Left cardiac atrium (tissue), 4 donors: ENCODE results near the gene DTX3. TPM values are rescaled to one million over a fixed set of nuclear protein-coding genes. Genes with fewer than 3 reads are reported as not detected.
"Not testable (repeated sequence)": the region's sequence is repeated elsewhere in the genome, so short reads cannot be mapped to it uniquely, and the experiment has no call there.

Experiments
- ATAC-seq, 2 donors: fragments of 200-7000 bp; cut with Tn5 transposase; one replicate each; pipeline ENCODE4 v1.9.1; 2020; ENCODE audit warnings: mild to moderate bottlenecking in 2 of 2, moderate library complexity in 2 of 2
- DNase-seq: peaks from one replicate; pipeline ENCODE4 v3.0.0-alpha.2; 2020
- intact Hi-C, 2 donors: fragments of 100-400 bp; cut with DNase I; formaldehyde crosslinking; loops; one replicate each; pipeline versions ENCODE4 v1.14.1 to v1.15.1; 2022 to 2023
- total RNA-seq, 2 donors: library from RNA; stranded (reverse); fragmentation: NEBNext Ultra II Directional; extraction: Animal tissue kit (Norgen Biotek cat#: 25700); gene quantifications; one replicate each; pipeline ENCODE4 v1.2.1, GENCODE V29; 2021
- donor health status: DM: no; HTN: yes; CAD: no.
- donor health status: DM: no; HTN: yes; CAD: no; lungs with severe emphysema.
- donor health status: DM: yes; HTN: yes; CAD: no.
- donor health status: Dilated cardiomyopathy.

The DTX3 gene
- total RNA-seq, 2 donors from 2014 or later = 24.5 to 25.3 TPM

- intact Hi-C loops = loop anchor here (2.0 kb wide), 2 partner anchors 39 to 41 kb away; no protein-coding TSS in a partner anchor
- ATAC-seq (no peak), DNase-seq (no peak)
These were observed 22.8 kb upstream of the DTX3 start for GRCh38 chr12:57581802-57582201.

DNA sequence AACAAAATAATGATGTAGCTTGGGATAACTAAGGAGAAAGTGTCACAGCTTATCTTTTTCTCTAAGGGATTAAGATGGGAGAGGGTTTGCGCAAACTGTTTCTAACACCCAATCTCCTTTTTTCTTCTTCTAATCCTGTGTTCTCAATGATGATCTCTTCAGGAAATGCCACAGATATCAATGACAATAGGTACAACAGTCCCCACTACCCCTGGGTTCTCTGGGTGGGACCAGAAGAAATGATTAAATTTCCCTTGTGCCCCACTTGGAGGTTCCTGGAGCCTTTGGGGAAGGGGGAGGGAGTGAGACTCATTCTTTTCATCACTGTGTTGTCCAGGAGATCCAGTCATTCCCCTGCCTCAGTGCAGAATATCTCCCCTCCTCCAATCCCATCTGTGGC, 22.2 kb upstream of the DTX3 start:
- DNase-seq = no peak
- no peak for ATAC-seq
- intact Hi-C loops = loop anchor here (2.0 kb wide), 2 partner anchors 38 to 40 kb away; no protein-coding TSS in a partner anchor

- DNase-seq = peak; percentile 48
- ATAC-seq = peak; percentile 95 to 96
- intact Hi-C loops = loop anchor here (2.0 kb wide), 2 partner anchors 38 to 40 kb away; no protein-coding TSS in a partner anchor
These were observed 21.4 kb upstream of the DTX3 start for GRCh38 chr12:57583008-57583831.

DNA sequence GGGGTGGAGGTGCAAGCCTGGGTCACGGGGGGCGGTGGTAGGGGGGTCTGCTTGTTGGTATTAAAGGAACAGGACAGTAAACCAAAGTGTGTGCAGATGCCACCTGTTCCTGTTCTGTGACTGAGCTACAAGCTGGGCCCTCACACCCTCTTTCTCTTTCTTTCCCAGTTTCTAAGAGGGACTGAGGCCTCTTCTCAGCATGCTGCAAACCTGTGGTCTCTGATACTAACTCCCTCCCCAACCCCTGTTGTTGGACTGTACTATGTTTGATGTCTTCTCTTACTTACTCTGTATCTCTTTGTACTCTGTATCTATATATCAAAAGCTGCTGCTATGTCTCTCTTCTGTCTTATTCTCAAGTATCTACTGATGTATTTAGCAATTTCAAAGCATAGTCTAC, 20.6 kb upstream of the DTX3 start:
- intact Hi-C loops = no loop called here
- ATAC-seq (no peak), DNase-seq (no peak)

- no peak for DNase-seq
- intact Hi-C loops = no loop called here
- ATAC-seq = no peak
These were observed 19.9 kb upstream of the DTX3 start for GRCh38 chr12:57584690-57585089.

DNA sequence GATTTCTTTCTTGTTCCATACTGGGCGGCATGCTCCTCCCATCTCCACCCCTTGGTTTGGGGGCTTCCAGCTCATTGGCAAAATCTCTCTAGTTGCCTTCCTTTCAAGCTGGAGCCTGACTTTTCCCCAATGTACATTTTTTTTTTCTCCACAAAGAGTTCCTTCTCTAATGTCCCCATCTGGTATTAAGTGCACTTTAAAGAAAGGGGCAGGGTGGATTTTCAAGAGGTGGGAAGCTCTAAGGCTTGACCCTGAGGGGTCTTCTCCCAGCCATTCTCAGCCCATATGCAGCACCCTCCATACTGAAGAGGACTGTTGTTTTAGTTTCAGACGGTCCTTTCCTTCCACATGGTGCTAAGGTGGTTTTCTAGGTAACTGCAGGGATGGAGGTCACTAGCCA, 19.5 kb upstream of the DTX3 start:
- no peak for DNase-seq
- no peak for ATAC-seq
- intact Hi-C loops = no loop called here

GRCh38 chr12:57586128-57586527, 18.5 kb upstream of the DTX3 start:
- ATAC-seq = no peak
- DNase-seq = no peak
- intact Hi-C loops = no loop called here

- ATAC-seq = no peak
- no peak for DNase-seq
- intact Hi-C loops = no loop called here
These were observed 17.7 kb upstream of the DTX3 start for GRCh38 chr12:57586832-57587429.

- intact Hi-C loops, DNase-seq, ATAC-seq: not testable (repeated sequence)
These were observed 15.5 kb upstream of the DTX3 start for GRCh38 chr12:57588951-57589610.

- no peak for ATAC-seq
- intact Hi-C loops = no loop called here
- no peak for DNase-seq
These were observed 14.2 kb upstream of the DTX3 start for GRCh38 chr12:57590479-57590863.

GRCh38 chr12:57590864-57591781, 13.5 kb upstream of the DTX3 start, which contains the start of gene PIP4K2C:
Gene PIP4K2C (plus strand): TSS chr12:57591192. CDS start chr12:57591290, 98 bp downstream.
- intact Hi-C loops = no loop called here
- DNase-seq (peak; percentile 77), ATAC-seq (peak; percentile 98 to 99)

- intact Hi-C loops = no loop called here
- no peak for ATAC-seq
- DNase-seq = no peak
These were observed 12.8 kb upstream of the DTX3 start for GRCh38 chr12:57591782-57592325.

GRCh38 chr12:57592551-57593165, 12.0 kb upstream of the DTX3 start:
- intact Hi-C loops = no loop called here
- ATAC-seq = no peak
- DNase-seq = no peak

GRCh38 chr12:57593187-57593586, 11.4 kb upstream of the DTX3 start:
- DNase-seq = no peak
- ATAC-seq = no peak
- intact Hi-C loops = no loop called here

- ATAC-seq (no peak), DNase-seq (no peak)
- intact Hi-C loops = no loop called here
These were observed 4.2 kb upstream of the DTX3 start for GRCh38 chr12:57600395-57600794.

DNA sequence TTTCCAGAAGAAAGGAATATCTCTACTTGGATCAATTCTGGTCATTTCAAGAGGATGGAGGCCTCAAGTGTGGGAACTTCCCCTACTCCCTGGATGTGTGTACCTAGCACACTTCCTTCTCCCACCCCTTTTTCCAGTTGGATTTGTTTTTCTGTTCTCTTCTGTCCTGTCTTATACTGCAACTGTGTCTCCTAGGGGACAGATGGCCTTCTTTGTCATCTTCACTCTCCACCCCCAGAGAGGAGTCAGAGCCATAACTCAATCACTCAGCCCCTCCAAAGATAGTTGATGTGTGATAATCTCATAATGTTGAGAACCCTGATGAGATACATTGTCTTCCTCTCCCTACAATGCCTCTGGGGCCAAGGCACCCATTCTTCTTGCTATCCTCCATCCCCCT, 2.1 kb upstream of the DTX3 start:
- ATAC-seq (no peak), DNase-seq (no peak)

DNA sequence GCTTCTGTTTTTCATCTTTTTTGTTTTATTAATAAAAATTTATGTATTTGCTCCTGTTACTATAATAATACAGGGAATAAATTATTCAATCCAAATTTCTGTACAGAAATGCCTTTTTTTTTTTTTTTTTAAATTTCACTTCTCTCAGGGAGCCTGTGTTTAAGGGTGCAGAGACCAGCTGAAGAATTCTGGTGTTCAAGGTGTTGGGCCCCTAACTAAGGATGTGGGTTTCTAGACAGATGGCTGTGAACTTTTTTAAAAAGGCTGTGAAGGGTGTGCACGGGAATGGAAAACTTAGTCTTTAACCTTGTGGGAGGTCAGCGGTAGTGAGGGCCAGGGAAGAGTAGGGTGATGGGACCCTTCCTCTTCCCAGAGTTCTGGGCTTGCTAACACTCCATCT, 1.3 kb upstream of the DTX3 start:
- DNase-seq = no peak
- intact Hi-C loops = no loop called here
- ATAC-seq = no peak

More for the DNA sequence above, 2.1 kb upstream of the DTX3 start:
- intact Hi-C loops = no loop called here

GRCh38 chr12:57603815-57604453, 690 bp upstream of the DTX3 start:
- DNase-seq (peak; percentile 60), ATAC-seq (peak; percentile 77 to 84)
- intact Hi-C loops = no loop called here
